Activated T-cell treated with anti-CD3 and anti-CD28 coated beads, Interleukin-2, amount 50 U/mL, for 4 hours (primary cell): ENCODE measurements around the gene SLC46A2. TPM values are rescaled to one million over a fixed set of nuclear protein-coding genes. Genes with fewer than 3 reads are reported as not detected.

Source experiments
- ATAC-seq, 2 donors: fragments of 200-7000 bp; cut with Tn5 transposase; one replicate each; pipeline ENCODE4 v1.10.0; 2021
- DNase-seq: peaks from one replicate; pipeline ENCODE4 v3.0.0-alpha.2; 2020
- H3K27me3 Mint-ChIP-seq: one replicate; pipeline ENCODE4 v1.8.0; 2021; ENCODE audit warnings: low read depth, mixed read lengths
- H3K36me3 Mint-ChIP-seq: one replicate; pipeline ENCODE4 v1.8.0; 2022; ENCODE audit warnings: mixed read lengths; ENCODE audit not compliant: insufficient read depth
- H3K4me1 Mint-ChIP-seq: one replicate; pipeline ENCODE4 v1.8.0; 2021; ENCODE audit warnings: low read depth, mixed read lengths
- H3K4me3 Mint-ChIP-seq: one replicate; pipeline ENCODE4 v1.8.0; 2021; ENCODE audit warnings: mild to moderate bottlenecking, moderate library complexity, mixed read lengths
- H3K9me3 Mint-ChIP-seq: one replicate; pipeline ENCODE4 v1.8.0; 2021; ENCODE audit warnings: mixed read lengths
- total RNA-seq, 3 donors: library from RNA; stranded (reverse); gene quantifications; one replicate each; pipeline ENCODE4 v1.2.1, GENCODE V29; 2021

SLC46A2 gene
- total RNA-seq, 3 donors from 2014 or later = not detected

- ATAC-seq = no peak
- no peak for DNase-seq
- Mint-ChIP-seq H3K36me3 (no peaks in the 10 kb centered on the region), H3K4me1 (peaks cover 2% of the 10 kb centered on the region), H3K9me3 (no peaks in the 10 kb centered on the region), H3K27me3 (peaks cover 43% of the 10 kb centered on the region), H3K4me3 (no peak overlapping the region)
Observed at GRCh38 chr9:112900488-112900887, 9.8 kb upstream of the SLC46A2 start.

- Mint-ChIP-seq H3K36me3 (no peaks in the 10 kb centered on the region), H3K4me1 (peaks cover 2% of the 10 kb centered on the region), H3K9me3 (no peaks in the 10 kb centered on the region), H3K4me3 (no peak overlapping the region), H3K27me3 (peaks cover 40% of the 10 kb centered on the region)
- ATAC-seq (no peak), DNase-seq (no peak)
Observed at GRCh38 chr9:112898872-112899311, 8.2 kb upstream of the SLC46A2 start.

- H3K27me3 Mint-ChIP-seq = peaks cover 50% of the 10 kb centered on the region
- H3K4me1 Mint-ChIP-seq = peaks cover 2% of the 10 kb centered on the region
- no peak for ATAC-seq
- H3K4me3 Mint-ChIP-seq = no peak overlapping the region
- H3K9me3 Mint-ChIP-seq = no peaks in the 10 kb centered on the region
- H3K36me3 Mint-ChIP-seq = no peaks in the 10 kb centered on the region
- no peak for DNase-seq
Observed at GRCh38 chr9:112896131-112896530, 5.5 kb upstream of the SLC46A2 start.

GRCh38 chr9:112894699-112895098, 4.0 kb upstream of the SLC46A2 start:
- Mint-ChIP-seq H3K9me3 (no peaks in the 10 kb centered on the region), H3K4me1 (peaks cover 2% of the 10 kb centered on the region), H3K27me3 (peaks cover 54% of the 10 kb centered on the region), H3K36me3 (no peaks in the 10 kb centered on the region), H3K4me3 (no peak overlapping the region)
- ATAC-seq (no peak), DNase-seq (no peak)

- peaks cover 2% of the 10 kb centered on the region for H3K4me1 Mint-ChIP-seq
- H3K27me3 Mint-ChIP-seq = peaks cover 57% of the 10 kb centered on the region
- H3K9me3 Mint-ChIP-seq = no peaks in the 10 kb centered on the region
- ATAC-seq (no peak), DNase-seq (no peak)
- H3K4me3 Mint-ChIP-seq = no peak overlapping the region
- no peaks in the 10 kb centered on the region for H3K36me3 Mint-ChIP-seq
Observed at GRCh38 chr9:112894041-112894440, 3.4 kb upstream of the SLC46A2 start.

- H3K27me3 Mint-ChIP-seq = peaks cover 52% of the 10 kb centered on the region
- no peak for ATAC-seq
- no peak for DNase-seq
Observed at GRCh38 chr9:112892981-112893380, 2.3 kb upstream of the SLC46A2 start.

GRCh38 chr9:112891521-112891920, 845 bp upstream of the SLC46A2 start:
- DNase-seq = no peak
- Mint-ChIP-seq H3K36me3 (no peaks in the 10 kb centered on the region), H3K27me3 (peaks cover 47% of the 10 kb centered on the region), H3K9me3 (no peaks in the 10 kb centered on the region), H3K4me3 (no peak overlapping the region), H3K4me1 (no peaks in the 10 kb centered on the region)
- no peak for ATAC-seq

More at GRCh38 chr9:112892981-112893380, 2.3 kb upstream of the SLC46A2 start:
- H3K4me3 Mint-ChIP-seq = no peak overlapping the region
- no peaks in the 10 kb centered on the region for H3K36me3 Mint-ChIP-seq
- H3K4me1 Mint-ChIP-seq = no peaks in the 10 kb centered on the region
- no peaks in the 10 kb centered on the region for H3K9me3 Mint-ChIP-seq

- Mint-ChIP-seq H3K4me3 (no peak overlapping the region), H3K9me3 (no peaks in the 10 kb centered on the region), H3K27me3 (peaks cover 27% of the 10 kb centered on the region), H3K36me3 (no peaks in the 10 kb centered on the region), H3K4me1 (no peaks in the 10 kb centered on the region)
- DNase-seq (no peak), ATAC-seq (no peak)
Observed at GRCh38 chr9:112887381-112887780, 3.3 kb downstream of the SLC46A2 start.

- Mint-ChIP-seq H3K9me3 (no peaks in the 10 kb centered on the region), H3K4me1 (no peaks in the 10 kb centered on the region), H3K27me3 (peaks cover 17% of the 10 kb centered on the region), H3K36me3 (no peaks in the 10 kb centered on the region), H3K4me3 (no peak overlapping the region)
- no peak for DNase-seq
- no peak for ATAC-seq
Observed at GRCh38 chr9:112886351-112886750, 4.3 kb downstream of the SLC46A2 start.

GRCh38 chr9:112885324-112885723, 5.4 kb downstream of the SLC46A2 start:
- DNase-seq (no peak), ATAC-seq (no peak)
- Mint-ChIP-seq H3K4me3 (no peak overlapping the region), H3K36me3 (peaks cover 6% of the 10 kb centered on the region), H3K9me3 (no peaks in the 10 kb centered on the region), H3K27me3 (peaks cover 13% of the 10 kb centered on the region), H3K4me1 (no peaks in the 10 kb centered on the region)

- H3K9me3 Mint-ChIP-seq = no peaks in the 10 kb centered on the region
- peaks cover 6% of the 10 kb centered on the region for H3K36me3 Mint-ChIP-seq
- no peaks in the 10 kb centered on the region for H3K4me1 Mint-ChIP-seq
- ATAC-seq (no peak), DNase-seq (no peak)
- no peak overlapping the region for H3K4me3 Mint-ChIP-seq
- peaks cover 8% of the 10 kb centered on the region for H3K27me3 Mint-ChIP-seq
Observed at GRCh38 chr9:112884721-112885120, 6.0 kb downstream of the SLC46A2 start.

- no peak for ATAC-seq
- no peaks in the 10 kb centered on the region for H3K9me3 Mint-ChIP-seq
- H3K4me3 Mint-ChIP-seq = no peak overlapping the region
- peaks cover 3% of the 10 kb centered on the region for H3K27me3 Mint-ChIP-seq
- H3K4me1 Mint-ChIP-seq = no peaks in the 10 kb centered on the region
- peaks cover 7% of the 10 kb centered on the region for H3K36me3 Mint-ChIP-seq
- DNase-seq = no peak
Observed at GRCh38 chr9:112884101-112884500, 6.6 kb downstream of the SLC46A2 start.

GRCh38 chr9:112881331-112881730, 9.3 kb downstream of the SLC46A2 start:
- H3K36me3 Mint-ChIP-seq = peaks cover 11% of the 10 kb centered on the region
- DNase-seq (no peak), ATAC-seq (no peak)
- H3K9me3 Mint-ChIP-seq = no peaks in the 10 kb centered on the region
- no peak overlapping the region for H3K4me3 Mint-ChIP-seq
- no peaks in the 10 kb centered on the region for H3K4me1 Mint-ChIP-seq
- H3K27me3 Mint-ChIP-seq = no peaks in the 10 kb centered on the region

GRCh38 chr9:112880650-112881049, 10.0 kb downstream of the SLC46A2 start:
- no peaks in the 10 kb centered on the region for H3K4me1 Mint-ChIP-seq
- no peak for DNase-seq
- H3K9me3 Mint-ChIP-seq = no peaks in the 10 kb centered on the region
- no peaks in the 10 kb centered on the region for H3K27me3 Mint-ChIP-seq
- no peak for ATAC-seq
- H3K36me3 Mint-ChIP-seq = peaks cover 16% of the 10 kb centered on the region
- H3K4me3 Mint-ChIP-seq = no peak overlapping the region

- H3K27me3 Mint-ChIP-seq = no peaks in the 10 kb centered on the region
- H3K4me3 Mint-ChIP-seq = no peak overlapping the region
- no peak for ATAC-seq
- no peaks in the 10 kb centered on the region for H3K4me1 Mint-ChIP-seq
- DNase-seq = no peak
- no peaks in the 10 kb centered on the region for H3K9me3 Mint-ChIP-seq
- H3K36me3 Mint-ChIP-seq = peaks cover 23% of the 10 kb centered on the region
Observed at GRCh38 chr9:112878752-112879151, 11.9 kb downstream of the SLC46A2 start.
